Activated CD4-positive, alpha-beta T cell treated with anti-CD3 and anti-CD28 coated beads for 36 hours (primary cell): ENCODE measurements around the gene MYL6B. TPM values are rescaled to one million over a fixed set of nuclear protein-coding genes. Genes with fewer than 3 reads are reported as not detected.

ENCODE experiments used
- ATAC-seq: fragments of 200-7000 bp; cut with Tn5 transposase; one replicate; pipeline ENCODE4 v1.10.0; 2021; ENCODE audit warnings: mild to moderate bottlenecking, moderate library complexity
- CTCF ChIA-PET: fragments of 350-600 bp; sonication (Branson Sonifier 250); formaldehyde crosslinking; loops from one replicate; lab custom pipeline; 2021; ENCODE audit warnings: antibody characterized with exemption; lab: Charles Lee
- POLR2A ChIA-PET: fragments of 350-600 bp; sonication (Branson Sonifier 250); formaldehyde crosslinking; loops from one replicate; lab custom pipeline; 2021; ENCODE audit warnings: antibody characterized with exemption, inconsistent platforms; lab: Charles Lee
- DNase-seq: peaks from one replicate; pipeline ENCODE4 v3.0.0-alpha.2; 2020
- H3K27ac Mint-ChIP-seq: one replicate; pipeline ENCODE4 v1.8.0; 2021; ENCODE audit warnings: mixed read lengths
- H3K27me3 Mint-ChIP-seq: one replicate; pipeline ENCODE4 v1.8.0; 2021; ENCODE audit warnings: mixed read lengths
- H3K36me3 Mint-ChIP-seq: one replicate; pipeline ENCODE4 v1.8.0; 2021; ENCODE audit warnings: low read depth, mixed read lengths
- H3K4me1 Mint-ChIP-seq: one replicate; pipeline ENCODE4 v1.8.0; 2021; ENCODE audit warnings: mixed read lengths
- H3K4me3 Mint-ChIP-seq: one replicate; pipeline ENCODE4 v1.8.0; 2021; ENCODE audit warnings: mild to moderate bottlenecking, moderate library complexity, mixed read lengths
- H3K9me3 Mint-ChIP-seq: one replicate; pipeline ENCODE4 v1.8.0; 2021; ENCODE audit warnings: low read depth, mixed read lengths
- intact Hi-C, 2 experiments: fragments of 100-400 bp; cut with DNase I in 1 of 2; cut with micrococcal nuclease in 1 of 2; formaldehyde crosslinking; loops; one replicate each; pipeline versions ENCODE4 v1.14.2 to v1.15.1; 2022 to 2024; cut with DNase I, micrococcal nuclease
- total RNA-seq, 2 experiments: library from RNA; stranded (reverse); gene quantifications; one replicate each; pipeline ENCODE4 v1.2.3, GENCODE V29; 2021

MYL6B gene
- total RNA-seq, 2 experiments from 2014 or later: 76.3 to 79.3 TPM

- no peak for ATAC-seq
- no peak overlapping the region for H3K27ac Mint-ChIP-seq
- DNase-seq: no peak
- no peaks in the 10 kb centered on the region for H3K9me3 Mint-ChIP-seq
- POLR2A ChIA-PET: no interaction called here
- intact Hi-C loops: no loop called here
- peaks cover 28% of the 10 kb centered on the region for H3K36me3 Mint-ChIP-seq
- H3K27me3 Mint-ChIP-seq: no peaks in the 10 kb centered on the region
- H3K4me3 Mint-ChIP-seq: no peak overlapping the region
- peaks cover 28% of the 10 kb centered on the region for H3K4me1 Mint-ChIP-seq
- CTCF ChIA-PET: interaction anchor here (0.6 to 1.1 kb wide), 3 partner anchors 12 to 343 kb away, joined by 3 read pairs; no protein-coding TSS in a partner anchor
Observed at GRCh38 chr12:56121204-56121870, 31.1 kb upstream of the MYL6B start.

- DNase-seq (no peak), ATAC-seq (no peak)
- H3K27me3 Mint-ChIP-seq: no peaks in the 10 kb centered on the region
- ChIA-PET CTCF (interaction anchor here (0.6 to 7.4 kb wide), 6 partner anchors 29 to 111 kb away, joined by 3 to 112 read pairs (median 4); partner anchors contain the start of genes MYL6B, RNF41 and SMARCC2), POLR2A (no interaction called here)
- no peak overlapping the region for H3K4me3 Mint-ChIP-seq
- H3K27ac Mint-ChIP-seq: no peak overlapping the region
- peaks cover 41% of the 10 kb centered on the region for H3K4me1 Mint-ChIP-seq
- intact Hi-C loops: no loop called here
- H3K36me3 Mint-ChIP-seq: peaks cover 16% of the 10 kb centered on the region
- H3K9me3 Mint-ChIP-seq: no peaks in the 10 kb centered on the region
Observed at GRCh38 chr12:56122637-56123036, 29.8 kb upstream of the MYL6B start.

GRCh38 chr12:56124133-56124532 is 28.3 kb upstream of the MYL6B start:
- POLR2A ChIA-PET: no interaction called here
- Mint-ChIP-seq H3K27me3 (no peaks in the 10 kb centered on the region), H3K27ac (peak overlapping the region; percentile 4), H3K9me3 (no peaks in the 10 kb centered on the region), H3K36me3 (peaks cover 15% of the 10 kb centered on the region), H3K4me1 (peaks cover 36% of the 10 kb centered on the region), H3K4me3 (no peak overlapping the region)
- CTCF ChIA-PET: interaction anchor here (0.6 to 7.4 kb wide), 10 partner anchors 15 to 99 kb away, joined by 3 to 112 read pairs (median 4); partner anchors contain the start of genes MYL6B, RNF41 and SMARCC2
- intact Hi-C loops: no loop called here
- no peak for ATAC-seq
- DNase-seq: no peak

- Mint-ChIP-seq H3K9me3 (no peaks in the 10 kb centered on the region), H3K4me3 (peak overlapping the region; percentile 93), H3K27me3 (no peaks in the 10 kb centered on the region), H3K36me3 (peaks cover 26% of the 10 kb centered on the region), H3K27ac (peak overlapping the region; percentile 93), H3K4me1 (peaks cover 46% of the 10 kb centered on the region)
- DNase-seq: no peak
- POLR2A ChIA-PET: interaction anchor here (0.6 to 2.7 kb wide), 4 partner anchors 10 to 95 kb away, joined by 3 to 11 read pairs (median 4); partner anchors contain the start of genes RNF41, RPL41 and SMARCC2
- CTCF ChIA-PET: interaction anchor here (0.7 to 7.4 kb wide), 18 partner anchors 8 to 231 kb away, joined by 3 to 112 read pairs (median 6); partner anchors contain the start of genes ANKRD52, MYL6, MYL6B and PAN2
- no peak for ATAC-seq
- intact Hi-C loops: loop anchor here (1.0 to 5.0 kb wide), 12 partner anchors 8 to 510 kb away; partner anchors contain the start of genes COQ10A (in 2 of the 2), SMARCC2 (in 2 of the 2), ZC3H10 (in 2 of the 2) and ANKRD52 (in 1 of the 2)
Observed at GRCh38 chr12:56126732-56127239, 25.6 kb upstream of the MYL6B start.

- Mint-ChIP-seq H3K4me1 (peaks cover 53% of the 10 kb centered on the region), H3K27me3 (no peaks in the 10 kb centered on the region), H3K36me3 (peaks cover 33% of the 10 kb centered on the region), H3K27ac (peak overlapping the region; percentile 93), H3K4me3 (peak overlapping the region; percentile 93), H3K9me3 (no peaks in the 10 kb centered on the region)
- POLR2A ChIA-PET: interaction anchor here (0.6 to 2.7 kb wide), 13 partner anchors 10 to 309 kb away, joined by 3 to 48 read pairs (median 6); partner anchors contain the start of genes MYL6, MYL6B, ORMDL2 and PA2G4
- ATAC-seq: no peak
- DNase-seq: no peak
- CTCF ChIA-PET: interaction anchor here (0.6 to 7.4 kb wide), 21 partner anchors 8 to 310 kb away, joined by 3 to 112 read pairs (median 4); partner anchors contain the start of genes ANKRD52, MYL6, ORMDL2 and PA2G4
- intact Hi-C loops: loop anchor here (1.0 to 5.0 kb wide), 7 partner anchors 61 to 509 kb away; partner anchors contain the start of genes COQ10A (in 2 of the 2), ANKRD52 (in 1 of the 2), SMARCC2 (in 1 of the 2) and SPRYD4 (in 1 of the 2)
Observed at GRCh38 chr12:56127485-56127887, 24.9 kb upstream of the MYL6B start.

- intact Hi-C loops: loop anchor here (1.0 to 5.0 kb wide), 11 partner anchors 24 to 509 kb away; partner anchors contain the start of genes COQ10A (in 2 of the 2), MYL6B (in 2 of the 2), PA2G4 (in 2 of the 2) and ANKRD52 (in 1 of the 2)
- ChIA-PET POLR2A (interaction anchor here (0.6 to 2.7 kb wide), 16 partner anchors 9 to 310 kb away, joined by 3 to 48 read pairs (median 4); partner anchors contain the start of genes MYL6, MYL6B, ORMDL2 and PA2G4), CTCF (interaction anchor here (0.5 to 7.4 kb wide), 23 partner anchors 9 to 311 kb away, joined by 3 to 112 read pairs (median 4); partner anchors contain the start of genes ANKRD52, MYL6, ORMDL2 and PA2G4)
- Mint-ChIP-seq H3K4me1 (peaks cover 55% of the 10 kb centered on the region), H3K27me3 (no peaks in the 10 kb centered on the region), H3K4me3 (peak within 1 kb of the TSS; percentile 93), H3K27ac (peak within 1 kb of the TSS; percentile 95), H3K9me3 (no peaks in the 10 kb centered on the region), H3K36me3 (peaks cover 36% of the 10 kb centered on the region)
- ATAC-seq (peak; percentile 96), DNase-seq (peak; percentile 98)
Observed at GRCh38 chr12:56127888-56128669, 24.3 kb upstream of the MYL6B start, which contains the start of gene ESYT1. Gene ESYT1, plus strand, starts transcription at chr12:56128267. Its CDS starts 53 bp downstream, at chr12:56128320.

- intact Hi-C loops: loop anchor here (1.0 to 5.0 kb wide), 6 partner anchors 24 to 339 kb away; partner anchors contain the start of genes MYL6B (in 2 of the 2), PA2G4 (in 2 of the 2), COQ10A (in 1 of the 2) and CS (in 1 of the 2)
- Mint-ChIP-seq H3K36me3 (peaks cover 41% of the 10 kb centered on the region), H3K9me3 (no peaks in the 10 kb centered on the region), H3K27me3 (no peaks in the 10 kb centered on the region), H3K4me1 (peaks cover 55% of the 10 kb centered on the region), H3K4me3 (peak overlapping the region; percentile 93), H3K27ac (peak overlapping the region; percentile 95)
- ChIA-PET POLR2A (interaction anchor here (0.6 to 2.7 kb wide), 9 partner anchors 11 to 93 kb away, joined by 3 to 48 read pairs (median 11); partner anchors contain the start of genes MYL6, MYL6B, PA2G4 and RNF41), CTCF (interaction anchor here (0.5 to 7.4 kb wide), 15 partner anchors 8 to 155 kb away, joined by 3 to 112 read pairs (median 6); partner anchors contain the start of genes MYL6, PA2G4, RAB5B and RNF41)
- DNase-seq: no peak
- no peak for ATAC-seq
Observed at GRCh38 chr12:56128670-56129205, 23.6 kb upstream of the MYL6B start.

GRCh38 chr12:56129206-56129941 is 23.0 kb upstream of the MYL6B start:
- POLR2A ChIA-PET: interaction anchor here (0.6 to 2.3 kb wide), 6 partner anchors 12 to 53 kb away, joined by 3 to 48 read pairs (median 10); partner anchors contain the start of genes MYL6, PA2G4, RPL41 and ZC3H10
- peaks cover 58% of the 10 kb centered on the region for H3K4me1 Mint-ChIP-seq
- intact Hi-C loops: loop anchor here in 1 of 2 experiments (5.0 kb wide), 2 partner anchors 138 to 338 kb away; partner anchors contain the start of genes COQ10A and SPRYD4

GRCh38 chr12:56129942-56130495 is 22.4 kb upstream of the MYL6B start:
- intact Hi-C loops: loop anchor here in 1 of 2 experiments (5.0 kb wide), 2 partner anchors 137 to 337 kb away; partner anchors contain the start of genes COQ10A and SPRYD4
- no peaks in the 10 kb centered on the region for H3K27me3 Mint-ChIP-seq
- H3K4me1 Mint-ChIP-seq: peaks cover 56% of the 10 kb centered on the region
- ChIA-PET CTCF (interaction anchor here (0.6 to 0.7 kb wide), 3 partner anchors 9 to 1628 kb away, joined by 3 read pairs; no protein-coding TSS in a partner anchor), POLR2A (no interaction called here)
- peaks cover 48% of the 10 kb centered on the region for H3K36me3 Mint-ChIP-seq
- H3K4me3 Mint-ChIP-seq: peak overlapping the region; percentile 93
- no peaks in the 10 kb centered on the region for H3K9me3 Mint-ChIP-seq
- no peak for DNase-seq
- peak overlapping the region; percentile 80 for H3K27ac Mint-ChIP-seq
- ATAC-seq: no peak

More at GRCh38 chr12:56129206-56129941, 23.0 kb upstream of the MYL6B start:
- Mint-ChIP-seq H3K9me3 (no peaks in the 10 kb centered on the region), H3K36me3 (peaks cover 47% of the 10 kb centered on the region), H3K27me3 (no peaks in the 10 kb centered on the region), H3K27ac (peak overlapping the region; percentile 95), H3K4me3 (peak overlapping the region; percentile 93)
- DNase-seq (peak; percentile 76), ATAC-seq (peak; percentile 3)
- CTCF ChIA-PET: interaction anchor here (0.6 to 7.4 kb wide), 8 partner anchors 10 to 93 kb away, joined by 3 to 112 read pairs (median 10); partner anchors contain the start of genes PA2G4, RNF41, SMARCC2 and ZC3H10
